Measurements from ENCODE around the gene CIDEB.
"Not testable (repeated sequence)": the region's sequence is repeated elsewhere in the genome, so short reads cannot be mapped to it uniquely, and the experiment has no call there.

The CIDEB gene, protein sequence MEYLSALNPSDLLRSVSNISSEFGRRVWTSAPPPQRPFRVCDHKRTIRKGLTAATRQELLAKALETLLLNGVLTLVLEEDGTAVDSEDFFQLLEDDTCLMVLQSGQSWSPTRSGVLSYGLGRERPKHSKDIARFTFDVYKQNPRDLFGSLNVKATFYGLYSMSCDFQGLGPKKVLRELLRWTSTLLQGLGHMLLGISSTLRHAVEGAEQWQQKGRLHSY

DNA sequence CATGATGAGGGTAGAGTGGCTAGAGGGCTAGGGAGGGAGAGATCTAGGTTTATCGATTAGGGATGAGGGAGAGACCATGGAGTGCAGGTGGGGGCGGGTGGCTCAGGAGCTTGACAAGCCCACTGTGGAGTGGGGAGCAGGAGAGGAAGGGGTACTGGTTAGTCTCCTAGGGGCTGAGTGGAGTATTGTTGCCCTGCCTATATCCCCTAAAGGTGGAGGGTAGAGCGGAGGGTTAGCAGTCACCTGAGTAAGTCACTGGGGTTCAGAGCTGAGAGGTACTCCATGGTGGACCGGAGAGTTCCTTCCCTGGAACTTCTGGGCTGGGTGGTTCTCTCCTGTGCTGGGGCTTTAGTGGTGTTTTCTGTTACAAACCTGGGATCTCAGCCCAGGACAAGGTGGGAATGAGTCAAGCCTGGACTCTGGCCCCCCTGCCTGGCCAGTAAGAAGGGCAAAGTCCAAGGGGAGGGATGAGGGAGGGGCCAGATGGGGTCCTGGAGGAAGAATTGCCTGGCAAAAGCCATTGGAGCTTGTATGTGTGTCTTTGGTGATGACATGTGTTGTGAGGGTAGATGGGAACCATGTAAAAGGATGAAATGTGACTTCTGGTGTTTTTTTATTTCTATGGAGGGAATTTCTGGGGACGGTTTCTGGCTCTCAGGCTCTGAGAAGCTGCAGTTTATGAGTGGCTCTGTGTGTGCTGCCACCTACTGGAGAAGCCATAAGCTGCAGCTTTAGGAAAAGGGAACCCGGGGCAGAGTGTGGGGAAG lies at the start of gene CIDEB:
CIDEB (minus strand) TSS at position 403 of the 767 bp plus-strand sequence; CDS start at position 284, 119 bp downstream.
- DNase-seq: peak; percentile 22

DNA sequence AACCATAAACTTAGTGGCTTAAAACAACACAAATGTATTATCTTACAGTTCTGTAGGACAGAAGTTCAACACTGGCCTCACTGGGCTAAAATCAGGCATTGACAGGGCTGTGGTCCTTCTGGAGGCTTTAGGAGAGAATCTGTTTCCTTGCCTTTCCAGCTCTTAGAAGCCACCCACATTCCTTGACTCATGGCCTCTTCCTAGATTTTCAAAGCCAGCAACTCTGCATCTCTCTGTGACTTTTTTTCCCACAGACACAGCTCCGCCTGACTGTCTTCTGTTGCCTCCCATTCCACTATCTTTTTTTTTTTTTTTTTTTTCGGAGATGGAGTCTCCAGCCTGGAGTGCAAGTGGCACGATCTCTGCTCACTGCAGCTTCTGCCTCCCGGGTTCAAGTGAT lies 48.4 kb upstream of the CIDEB start:
- DNase-seq: no peak

DNA sequence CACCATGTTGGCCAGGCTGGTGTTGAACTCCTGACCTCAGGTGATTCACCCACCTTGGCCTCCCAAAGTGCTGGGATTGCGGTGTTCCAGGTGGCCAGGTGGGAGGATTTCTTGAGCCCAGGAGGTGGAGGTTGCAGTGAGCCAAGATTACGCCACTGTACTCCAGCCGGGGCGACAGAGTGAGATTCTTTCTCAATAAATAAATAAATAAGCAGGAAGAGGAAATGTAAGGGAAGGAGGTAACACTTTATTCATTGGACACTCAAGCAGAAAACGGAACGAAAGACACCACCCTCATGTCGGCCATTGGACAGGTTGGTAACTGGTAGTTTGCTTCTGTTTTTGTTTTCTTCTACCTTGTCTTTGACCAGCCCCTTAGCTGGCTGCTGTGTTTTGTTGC lies 47.2 kb upstream of the CIDEB start:
- DNase-seq: no peak

DNA sequence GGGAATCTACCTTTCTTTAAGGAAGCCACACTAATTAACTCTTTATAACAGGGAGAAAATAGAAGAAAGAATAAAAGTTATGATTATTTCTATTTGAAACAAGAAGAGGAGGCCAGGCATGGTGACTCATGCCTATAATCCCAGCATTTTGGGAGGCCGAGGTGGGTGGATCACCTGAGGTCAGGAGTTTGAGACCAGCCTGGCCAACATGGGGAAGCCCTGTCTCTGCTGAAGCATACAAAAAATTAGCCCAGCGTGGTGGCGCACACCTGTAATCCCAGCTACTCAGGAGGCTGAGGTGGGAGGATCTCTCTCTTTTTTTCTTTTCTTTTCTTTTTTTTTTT lies 46.7 kb upstream of the CIDEB start:
- not testable (repeated sequence) for DNase-seq

DNA sequence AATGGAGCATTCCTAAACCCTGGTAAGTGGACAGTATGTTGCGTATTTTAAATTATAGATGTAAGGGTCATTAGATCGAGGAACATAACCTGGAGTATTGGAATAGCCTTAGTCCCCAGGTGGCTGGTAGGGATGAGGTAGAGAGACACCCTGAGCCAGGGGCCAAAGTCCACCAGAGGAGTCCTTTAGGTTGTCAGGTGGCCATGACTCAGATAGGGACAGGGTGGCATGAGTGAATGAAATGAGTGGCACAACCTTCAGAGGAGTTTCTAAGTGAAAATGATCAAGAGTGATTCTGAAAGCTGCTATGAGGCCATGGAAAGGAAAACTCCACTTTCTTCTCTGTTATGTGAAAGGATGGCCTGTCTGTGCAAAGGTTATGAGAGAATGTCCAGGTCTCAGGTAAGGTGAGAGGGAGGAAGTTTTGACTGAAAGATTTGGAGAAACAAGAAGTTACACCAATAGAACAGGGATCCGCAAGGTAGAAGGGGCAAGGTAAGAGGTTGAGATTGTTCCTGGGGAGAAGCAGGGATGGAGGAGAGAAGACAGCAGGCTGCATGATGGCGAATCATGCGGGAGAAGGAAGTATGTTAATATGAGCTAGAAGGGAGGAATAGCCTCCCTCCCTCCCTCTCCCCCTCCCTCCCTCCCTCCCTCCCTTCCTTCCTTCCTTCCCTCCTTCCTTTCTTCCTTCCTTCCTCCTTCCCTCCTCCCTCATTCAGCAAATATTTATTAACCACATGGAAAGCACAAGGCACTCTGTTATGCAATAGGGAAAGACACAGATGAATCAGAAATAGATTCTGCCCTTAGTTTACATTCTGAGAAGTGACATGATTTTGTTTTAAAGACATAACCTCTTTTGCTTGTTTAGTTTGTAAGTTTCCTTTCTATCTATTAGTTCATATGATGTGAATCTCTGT lies 46.0 kb upstream of the CIDEB start:
- DNase-seq: no peak

DNA sequence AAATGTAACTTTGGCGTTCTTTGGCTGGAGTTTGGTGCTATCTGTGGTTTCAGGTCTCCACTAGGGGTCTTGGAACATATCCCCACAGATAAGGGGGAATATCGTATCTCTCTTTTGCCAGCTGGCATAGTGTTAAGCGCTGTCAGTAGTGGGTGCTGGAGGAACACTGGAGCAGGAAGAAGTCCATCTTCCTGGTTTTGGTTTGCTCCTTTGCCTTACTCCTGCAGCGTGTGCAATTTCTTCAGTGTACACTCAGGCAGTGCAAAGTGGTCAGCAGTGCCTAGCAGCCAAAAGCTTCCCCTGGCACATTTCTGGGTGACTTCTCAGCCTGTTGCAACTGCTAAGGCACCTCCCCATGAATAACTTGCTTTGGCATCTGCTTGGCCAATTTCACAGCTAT lies 43.7 kb upstream of the CIDEB start:
- no peak for DNase-seq

DNA sequence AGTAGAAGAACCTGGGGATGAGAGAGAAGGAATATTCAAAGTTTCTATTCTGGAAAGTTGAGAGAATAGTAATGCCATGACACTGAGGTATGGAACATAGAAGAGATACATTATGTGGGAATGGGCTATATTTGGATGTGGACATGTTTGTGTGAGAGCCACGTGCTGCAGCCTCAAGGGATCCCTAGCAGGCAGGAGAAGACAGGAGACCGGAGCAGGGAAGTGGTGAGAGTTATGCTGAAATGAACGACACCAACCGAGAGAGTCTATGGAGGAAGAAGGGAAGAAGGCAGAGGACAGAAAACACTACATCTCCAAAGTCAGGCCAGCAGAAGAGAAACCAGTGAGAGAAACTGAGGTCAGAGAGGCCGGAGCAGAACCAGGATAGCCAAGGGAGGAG lies 42.0 kb upstream of the CIDEB start:
- no peak for DNase-seq

DNA sequence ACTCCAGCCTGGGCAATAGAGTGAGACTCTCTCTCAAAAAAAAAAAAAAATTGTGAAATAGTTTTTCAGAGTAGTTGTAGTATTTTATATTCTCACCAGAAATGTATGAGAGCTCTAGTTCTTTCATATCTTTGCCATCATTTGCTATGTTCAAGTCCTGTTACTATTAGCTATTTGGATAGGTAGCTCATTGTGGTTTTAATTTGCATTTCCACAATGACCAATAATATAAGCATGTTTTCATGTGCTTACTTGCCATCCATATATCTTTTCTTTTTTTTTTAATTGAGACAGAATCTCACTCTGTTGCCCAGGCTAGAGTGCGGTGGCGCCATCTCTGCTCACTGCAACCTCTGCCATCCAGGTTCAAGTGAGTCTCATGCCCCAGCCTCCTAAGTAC lies 40.4 kb upstream of the CIDEB start:
- DNase-seq: no peak

DNA sequence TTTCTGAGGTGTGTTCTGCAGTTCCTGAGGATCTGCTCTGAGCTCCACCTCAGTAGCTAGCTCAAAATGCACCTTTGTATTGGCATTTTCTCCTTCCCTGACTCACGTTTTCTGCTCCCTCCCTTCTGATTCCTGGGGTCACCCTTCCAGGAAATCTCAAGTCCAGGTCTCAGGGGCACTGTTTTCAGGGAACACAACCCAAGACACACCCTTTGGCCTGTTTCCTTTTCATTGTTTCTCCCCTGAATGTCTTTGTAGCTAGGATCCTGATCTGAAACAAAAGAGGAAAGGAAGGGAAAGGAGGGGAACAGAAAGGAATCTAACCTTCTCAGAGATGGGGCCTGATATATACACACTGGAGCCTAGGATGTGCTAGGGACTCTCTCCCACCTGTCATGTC lies 39.4 kb upstream of the CIDEB start:
- DNase-seq: no peak

DNA sequence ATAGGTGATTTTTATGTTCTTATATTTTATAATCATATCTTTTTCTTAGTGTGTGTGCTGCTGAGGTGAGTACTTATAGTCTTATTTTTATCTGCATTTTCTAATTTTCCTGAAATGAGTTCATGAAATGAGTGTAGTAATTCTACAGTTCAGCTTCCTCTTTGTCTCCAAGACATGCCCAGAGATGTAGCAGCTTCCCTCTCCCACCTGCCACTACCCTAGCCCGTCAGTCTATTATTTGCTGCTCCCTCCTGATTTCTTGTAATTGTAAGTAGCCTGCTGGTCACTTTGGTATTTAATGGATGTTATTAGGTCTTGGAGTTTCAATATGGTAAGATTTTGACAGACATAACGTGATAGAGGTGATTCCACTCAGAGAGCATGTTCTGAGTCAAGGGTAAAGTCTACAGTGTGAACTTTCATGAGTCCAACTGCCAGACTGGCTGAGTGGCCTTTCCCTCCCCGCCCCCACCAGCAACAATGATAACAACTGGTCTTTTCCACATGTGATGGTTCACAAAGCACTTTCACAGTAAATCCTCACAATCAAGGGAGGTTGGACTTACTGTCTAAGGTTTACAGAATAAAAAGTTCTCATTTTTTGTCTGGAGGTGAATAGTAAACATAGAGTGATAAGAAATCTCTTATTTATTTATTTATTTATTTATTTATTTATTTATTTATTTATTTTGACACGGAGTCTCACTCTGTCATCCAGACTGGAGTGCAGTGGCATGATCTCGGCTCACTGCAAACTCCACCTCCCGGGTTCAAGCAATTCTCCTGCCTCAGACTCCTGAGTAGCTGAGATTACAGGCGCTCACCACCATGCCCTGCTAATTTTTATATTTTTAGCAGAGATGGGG lies 36.3 kb upstream of the CIDEB start:
- no peak for DNase-seq

DNA sequence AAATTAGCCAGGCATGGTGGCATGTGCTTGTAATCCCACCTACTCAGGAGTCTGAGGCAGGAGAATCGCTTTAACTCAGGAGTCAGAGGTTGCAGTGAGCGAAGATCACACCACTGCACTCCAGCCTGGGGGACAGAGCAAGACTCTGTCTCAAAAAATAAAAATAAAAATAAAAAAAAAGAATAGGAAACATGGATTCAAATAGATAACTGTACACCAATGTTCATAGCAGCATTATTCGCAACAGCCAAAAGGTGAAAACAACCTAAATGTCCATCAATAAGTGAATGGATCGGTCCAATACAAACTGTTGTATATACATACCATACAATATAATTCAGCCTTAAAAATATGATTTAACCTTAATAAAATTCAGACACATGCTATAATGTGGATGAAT lies 35.1 kb upstream of the CIDEB start:
- DNase-seq: no peak

DNA sequence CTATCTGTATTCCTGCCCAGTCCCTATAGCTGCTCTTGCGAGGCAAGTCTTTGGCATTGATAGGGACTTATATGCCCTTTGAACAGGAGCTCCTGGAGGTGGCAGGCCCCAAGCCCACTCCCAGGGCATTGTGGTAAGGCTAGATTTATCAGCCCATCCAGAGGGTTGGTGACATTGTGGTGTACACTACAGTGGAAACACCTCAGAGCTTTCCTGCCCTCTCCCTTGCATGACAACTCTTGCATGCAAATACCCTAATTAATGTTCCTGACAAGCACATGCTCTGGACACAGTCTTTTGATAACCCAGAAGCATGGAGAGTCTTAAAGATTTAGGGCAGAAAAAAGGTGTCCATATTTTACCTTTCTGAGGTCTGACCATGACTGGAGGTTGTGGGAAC lies 32.8 kb upstream of the CIDEB start:
- DNase-seq: no peak

DNA sequence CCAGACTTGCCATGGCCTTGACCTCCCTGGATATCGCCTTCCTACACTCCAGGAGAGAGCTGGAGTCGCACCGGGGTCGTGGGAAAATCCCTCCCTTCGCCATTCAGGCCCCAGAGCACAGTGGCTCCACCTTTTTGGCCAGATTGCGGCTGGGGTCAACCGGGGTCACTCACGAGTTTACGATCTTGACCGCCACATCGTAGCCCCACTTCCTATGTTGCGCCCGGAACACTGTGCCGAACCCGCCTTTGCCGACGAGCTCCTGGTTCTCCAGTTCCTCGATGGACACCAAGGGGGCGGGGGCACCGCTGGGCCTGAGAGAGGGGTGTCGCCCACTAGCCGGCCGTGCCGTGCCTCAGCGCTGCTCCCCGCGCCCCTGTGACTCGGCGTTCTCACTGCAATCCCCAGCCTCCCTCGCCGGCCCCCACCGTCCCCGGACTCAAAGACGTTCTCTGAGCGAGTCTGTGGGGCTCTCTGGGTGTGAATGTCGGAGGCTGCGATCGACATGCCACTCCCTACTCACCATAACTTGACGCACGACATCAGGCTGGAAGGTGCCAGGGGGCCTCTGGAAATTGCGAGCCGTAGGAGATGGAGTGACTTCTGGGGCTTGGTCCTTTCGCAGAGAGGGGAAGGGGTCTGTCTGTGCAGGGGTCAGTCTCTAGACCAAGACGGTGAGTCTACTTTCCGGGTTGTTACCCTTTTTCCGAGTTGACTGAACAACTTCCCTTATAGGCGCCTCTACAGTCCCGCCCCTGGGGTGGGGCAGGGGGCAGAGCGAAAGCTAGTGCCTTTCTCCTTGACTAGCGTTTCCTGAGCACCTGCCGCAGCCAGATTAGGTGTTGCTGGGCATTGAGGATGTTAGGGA lies 31.7 kb upstream of the CIDEB start, which contains the start of gene RIPK3:
RIPK3 (minus strand) TSS at position 708 of the 868 bp plus-strand sequence; CDS start at position 543, 165 bp downstream.
- DNase-seq: no peak

DNA sequence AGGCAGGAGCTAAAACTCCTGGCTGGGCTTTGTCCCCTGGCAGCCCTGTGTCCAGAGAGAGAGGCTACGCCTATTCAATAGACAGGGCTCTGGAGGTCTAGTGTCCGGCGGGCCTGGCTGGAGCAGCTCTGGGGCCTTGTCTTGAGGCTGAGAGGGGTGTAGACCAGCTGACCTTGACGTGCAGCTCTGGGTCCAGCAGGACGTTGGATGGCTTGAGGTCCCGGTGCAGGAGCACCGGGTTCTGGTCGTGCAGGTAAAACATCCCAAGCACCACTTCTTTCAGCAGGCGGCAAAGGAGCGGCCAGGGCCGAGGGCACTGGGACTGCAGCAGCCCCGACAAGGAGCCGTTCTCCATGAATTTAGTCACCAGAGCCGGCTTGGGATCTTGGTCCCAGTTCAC lies 31.1 kb upstream of the CIDEB start:
- DNase-seq: no peak

DNA sequence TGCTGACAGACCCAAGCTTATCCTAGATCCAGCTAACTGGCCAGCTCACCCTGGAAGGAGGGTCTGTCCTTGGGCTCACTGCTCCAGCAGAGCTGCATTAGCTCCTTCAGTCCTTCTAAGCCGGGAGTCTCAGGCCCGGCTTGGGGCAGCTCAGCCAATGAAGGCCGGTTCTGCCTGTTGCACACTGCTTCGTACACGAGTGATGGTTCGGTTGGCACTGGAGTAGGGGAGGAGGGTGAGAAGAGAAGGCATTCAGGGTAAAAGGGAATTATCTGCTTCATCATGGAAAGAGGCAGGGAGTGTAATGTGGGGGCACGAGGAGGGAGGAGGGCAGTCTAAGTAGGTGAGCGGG lies 30.0 kb upstream of the CIDEB start:
- no peak for DNase-seq

DNA sequence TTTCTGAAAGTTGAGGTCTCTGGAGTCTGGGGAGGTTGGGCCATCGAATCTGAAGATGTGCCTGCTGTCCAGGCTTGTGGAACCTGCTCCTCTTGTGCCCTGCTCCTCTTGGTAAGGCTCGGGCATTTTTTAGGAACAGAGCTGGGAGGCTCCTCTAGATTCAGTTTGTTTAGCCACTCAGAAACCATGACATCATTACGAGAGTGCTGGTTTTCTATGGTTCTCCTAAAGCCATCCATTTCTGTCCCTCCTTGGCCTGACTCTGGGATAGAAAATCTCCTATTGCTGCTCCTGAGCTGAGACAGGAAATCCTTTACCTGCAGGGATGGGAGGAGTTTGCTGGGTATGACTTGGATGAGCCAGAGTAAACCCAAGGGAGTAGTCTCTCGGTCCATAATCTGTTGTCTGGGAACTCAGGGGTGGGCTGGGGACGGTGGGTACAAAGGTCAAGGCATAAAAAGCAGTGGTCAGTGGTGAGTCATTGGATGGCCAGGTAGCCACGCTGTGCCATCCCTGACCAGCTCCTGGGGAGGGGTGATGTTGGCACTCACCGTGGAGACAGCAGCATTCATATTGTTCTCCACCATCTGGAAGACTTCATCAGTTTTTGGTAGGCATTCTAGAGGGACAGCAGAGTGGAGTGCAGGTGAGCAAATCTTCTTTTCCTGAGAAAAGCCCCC lies 29.5 kb upstream of the CIDEB start:
- DNase-seq: no peak

DNA sequence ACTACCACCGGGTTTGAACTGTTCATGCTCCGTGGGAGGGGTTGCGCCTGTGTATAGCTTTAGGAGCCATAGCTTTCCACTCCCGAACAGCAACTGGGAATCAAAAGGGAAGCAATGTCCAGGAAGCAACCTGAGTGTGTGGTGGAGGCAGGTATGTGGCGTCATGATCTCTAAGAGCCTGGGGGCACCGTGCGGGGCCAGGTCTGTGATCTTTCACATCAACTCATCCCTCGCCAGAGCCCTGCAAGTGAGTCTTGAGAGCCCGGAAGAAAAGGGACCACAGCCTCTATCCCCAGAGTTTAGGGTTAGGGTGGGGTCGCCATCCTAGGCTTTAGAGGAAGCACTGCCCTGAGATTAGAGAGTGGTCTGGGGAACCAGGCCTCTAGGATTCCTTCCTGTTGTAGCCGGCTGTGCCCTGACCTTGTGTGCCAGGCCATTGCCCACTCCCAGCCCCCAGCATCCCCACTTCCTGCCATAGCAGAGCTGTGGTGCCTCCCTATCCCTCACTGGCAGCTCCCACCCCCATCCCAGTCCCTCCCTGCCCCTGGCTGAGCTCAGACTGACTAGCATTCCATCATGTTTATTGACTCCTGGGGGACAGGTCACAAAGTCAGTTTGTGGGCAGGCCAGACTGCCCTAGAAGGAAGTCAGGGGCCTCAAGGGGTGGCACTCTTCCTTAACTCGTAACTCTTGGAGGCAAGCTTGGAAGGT lies 27.8 kb upstream of the CIDEB start:
- no peak for DNase-seq

DNA sequence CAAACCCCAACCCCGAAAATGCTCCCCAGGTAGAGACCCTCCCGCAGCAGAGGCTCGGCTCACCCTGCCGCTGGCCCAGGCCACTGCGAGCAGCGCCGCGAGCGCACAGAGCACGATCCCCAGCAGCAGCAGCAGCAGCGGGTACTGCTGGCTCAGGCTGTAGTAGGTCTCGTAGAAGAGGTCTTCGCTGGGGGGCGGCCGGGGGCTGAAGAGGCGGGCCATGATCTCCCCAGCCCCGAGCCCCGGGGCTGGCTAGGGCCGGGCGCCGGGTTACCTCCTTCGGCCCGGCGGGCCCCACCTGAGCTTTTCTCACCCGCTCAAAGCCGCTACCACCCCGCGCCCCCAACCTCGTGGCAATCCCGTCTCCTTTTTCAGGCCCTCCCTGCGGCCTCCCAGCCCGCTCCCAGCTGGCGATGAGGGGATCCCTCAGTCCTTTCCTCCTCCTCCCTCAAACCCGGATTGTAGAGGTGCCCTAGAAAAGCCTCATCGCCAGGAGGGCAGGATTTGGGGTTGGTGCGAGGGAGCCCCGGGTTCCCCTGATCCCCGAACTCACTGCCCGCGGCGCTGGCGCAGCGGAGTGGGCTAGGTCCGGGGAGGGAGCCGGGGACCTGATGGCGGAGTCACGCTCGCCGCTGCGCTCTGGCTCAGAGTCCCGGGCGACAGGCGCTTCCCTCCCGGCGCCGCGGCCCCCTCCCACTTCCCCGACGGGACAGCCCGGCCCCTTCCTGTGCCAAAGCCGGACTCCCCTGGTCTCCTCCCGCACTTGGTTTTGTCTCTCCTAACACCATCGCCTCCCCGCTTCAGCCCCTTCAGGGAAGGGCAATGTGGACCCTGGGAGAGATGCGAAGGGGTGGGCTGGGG lies 26.9 kb upstream of the CIDEB start, which contains the start of gene ADCY4:
ADCY4 (minus strand) TSS at position 641 of the 861 bp plus-strand sequence; CDS start at position 222, 419 bp downstream.
- no peak for DNase-seq
